ENCODE results near the gene C1QTNF8. TPM values are rescaled to one million over a fixed set of nuclear protein-coding genes. Genes with fewer than 3 reads are reported as not detected.

C1QTNF8 gene
- polyA plus RNA-seq, 1 donor from 2014 or later, result not detected

- Mint-ChIP-seq H3K27me3 (peaks cover 19% of the 10 kb centered on the region), H3K36me3 (no peaks in the 10 kb centered on the region), H3K9me3 (peaks cover 6 to 8% (median 7%) of the 10 kb centered on the region in 3 donors), H3K4me1 (no peaks in the 10 kb centered on the region), H3K27ac (no peak overlapping the region), H3K4me3 (peak overlapping the region in 2 of 4 donors; percentile 45 to 51)
Measured at GRCh38 chr16:1084971-1085370, 11.1 kb downstream of the C1QTNF8 start.

GRCh38 chr16:1082952-1083675, 12.9 kb downstream of the C1QTNF8 start:
- peaks cover 18% of the 10 kb centered on the region for H3K27me3 Mint-ChIP-seq
- no peaks in the 10 kb centered on the region for H3K4me1 Mint-ChIP-seq
- no peak overlapping the region for H3K27ac Mint-ChIP-seq
- no peaks in the 10 kb centered on the region for H3K36me3 Mint-ChIP-seq
- H3K4me3 Mint-ChIP-seq, result no peak overlapping the region
- peaks cover 6 to 8% (median 7%) of the 10 kb centered on the region in 3 donors for H3K9me3 Mint-ChIP-seq

- Mint-ChIP-seq H3K4me1 (no peaks in the 10 kb centered on the region), H3K27me3 (peaks cover 21% of the 10 kb centered on the region), H3K36me3 (no peaks in the 10 kb centered on the region), H3K9me3 (peaks cover 6 to 8% (median 7%) of the 10 kb centered on the region in 3 donors), H3K27ac (no peak overlapping the region), H3K4me3 (no peak overlapping the region)
Measured at GRCh38 chr16:1082266-1082951, 13.6 kb downstream of the C1QTNF8 start.

GRCh38 chr16:1081734-1082265, 14.2 kb downstream of the C1QTNF8 start:
- peaks cover 25% of the 10 kb centered on the region for H3K27me3 Mint-ChIP-seq
- no peak overlapping the region for H3K4me3 Mint-ChIP-seq
- no peaks in the 10 kb centered on the region for H3K36me3 Mint-ChIP-seq
- H3K27ac Mint-ChIP-seq, result no peak overlapping the region
- no peaks in the 10 kb centered on the region for H3K4me1 Mint-ChIP-seq
- peaks cover 6 to 8% (median 7%) of the 10 kb centered on the region in 3 donors for H3K9me3 Mint-ChIP-seq

- H3K4me1 Mint-ChIP-seq, result no peaks in the 10 kb centered on the region
- H3K36me3 Mint-ChIP-seq, result no peaks in the 10 kb centered on the region
- H3K27ac Mint-ChIP-seq, result peak overlapping the region in 1 of 3 donors; percentile 50
- H3K27me3 Mint-ChIP-seq, result peaks cover 23% of the 10 kb centered on the region
- H3K9me3 Mint-ChIP-seq, result peaks cover 7 to 8% (median 8%) of the 10 kb centered on the region in 3 donors
- no peak overlapping the region for H3K4me3 Mint-ChIP-seq
Measured at GRCh38 chr16:1080801-1081733, 15.0 kb downstream of the C1QTNF8 start.

GRCh38 chr16:1079786-1080525, 16.1 kb downstream of the C1QTNF8 start:
- H3K4me1 Mint-ChIP-seq, result no peaks in the 10 kb centered on the region
- no peak overlapping the region for H3K4me3 Mint-ChIP-seq
- peak overlapping the region in 1 of 3 donors; percentile 50 for H3K27ac Mint-ChIP-seq
- peaks cover 20% of the 10 kb centered on the region for H3K27me3 Mint-ChIP-seq
- H3K36me3 Mint-ChIP-seq, result no peaks in the 10 kb centered on the region
- H3K9me3 Mint-ChIP-seq, result peaks cover under 1 to 2% (median under 1%) of the 10 kb centered on the region in 3 donors

- Mint-ChIP-seq H3K36me3 (no peaks in the 10 kb centered on the region), H3K4me3 (no peak overlapping the region), H3K9me3 (peaks cover 0 to 2% (median 0%) of the 10 kb centered on the region in 3 donors), H3K27me3 (peaks cover 22% of the 10 kb centered on the region), H3K4me1 (no peaks in the 10 kb centered on the region), H3K27ac (no peak overlapping the region)
Measured at GRCh38 chr16:1079341-1079740, 16.7 kb downstream of the C1QTNF8 start.

GRCh38 chr16:1078579-1079021, 17.4 kb downstream of the C1QTNF8 start:
- Mint-ChIP-seq H3K9me3 (peaks cover 0 to 2% (median 0%) of the 10 kb centered on the region in 3 donors), H3K36me3 (no peaks in the 10 kb centered on the region), H3K4me1 (no peaks in the 10 kb centered on the region), H3K4me3 (no peak overlapping the region), H3K27ac (no peak overlapping the region), H3K27me3 (peaks cover 23% of the 10 kb centered on the region)

- Mint-ChIP-seq H3K9me3 (peaks cover 0 to 2% (median 0%) of the 10 kb centered on the region in 3 donors), H3K27ac (no peak overlapping the region), H3K4me3 (no peak overlapping the region), H3K36me3 (no peaks in the 10 kb centered on the region), H3K27me3 (peaks cover 23% of the 10 kb centered on the region), H3K4me1 (no peaks in the 10 kb centered on the region)
Measured at GRCh38 chr16:1077877-1078578, 18.0 kb downstream of the C1QTNF8 start.

GRCh38 chr16:1076801-1077576, 19.1 kb downstream of the C1QTNF8 start:
- H3K4me3 Mint-ChIP-seq, result no peak overlapping the region
- peaks cover 22% of the 10 kb centered on the region for H3K27me3 Mint-ChIP-seq
- H3K9me3 Mint-ChIP-seq, result peaks cover 0 to 2% (median 0%) of the 10 kb centered on the region in 3 donors

GRCh38 chr16:1075546-1075945, 20.5 kb downstream of the C1QTNF8 start:
- H3K36me3 Mint-ChIP-seq, result no peaks in the 10 kb centered on the region
- H3K27ac Mint-ChIP-seq, result no peak overlapping the region
- H3K27me3 Mint-ChIP-seq, result peaks cover 20% of the 10 kb centered on the region
- H3K9me3 Mint-ChIP-seq, result peaks cover 0 to 2% (median 0%) of the 10 kb centered on the region in 3 donors
- no peak overlapping the region for H3K4me3 Mint-ChIP-seq
- no peaks in the 10 kb centered on the region for H3K4me1 Mint-ChIP-seq

More at GRCh38 chr16:1076801-1077576, 19.1 kb downstream of the C1QTNF8 start:
- no peak overlapping the region for H3K27ac Mint-ChIP-seq
- no peaks in the 10 kb centered on the region for H3K36me3 Mint-ChIP-seq
- H3K4me1 Mint-ChIP-seq, result no peaks in the 10 kb centered on the region

GRCh38 chr16:1074379-1074649, 21.7 kb downstream of the C1QTNF8 start:
- Mint-ChIP-seq H3K27ac (no peak overlapping the region), H3K4me1 (no peaks in the 10 kb centered on the region), H3K9me3 (peaks cover 0 to 2% (median 0%) of the 10 kb centered on the region in 3 donors), H3K4me3 (no peak overlapping the region), H3K36me3 (no peaks in the 10 kb centered on the region), H3K27me3 (peaks cover 25% of the 10 kb centered on the region)
